IPS-18c (cell line): ENCODE data around the gene VEPH1.

Source experiments
- H3K4me3 ChIP-seq: 2 replicates; pipeline ENCODE4 v1.7.0; 2013; ENCODE audit warnings: low read depth, mild to moderate bottlenecking, low read length, moderate library complexity; ENCODE audit not compliant: insufficient read depth
- H3K9me3 ChIP-seq: one replicate; pipeline ENCODE4 v1.6.1; 2013; ENCODE audit warnings: mild to moderate bottlenecking, low read length, moderate library complexity; ENCODE audit not compliant: control insufficient read depth, insufficient read depth

The VEPH1 gene

DNA sequence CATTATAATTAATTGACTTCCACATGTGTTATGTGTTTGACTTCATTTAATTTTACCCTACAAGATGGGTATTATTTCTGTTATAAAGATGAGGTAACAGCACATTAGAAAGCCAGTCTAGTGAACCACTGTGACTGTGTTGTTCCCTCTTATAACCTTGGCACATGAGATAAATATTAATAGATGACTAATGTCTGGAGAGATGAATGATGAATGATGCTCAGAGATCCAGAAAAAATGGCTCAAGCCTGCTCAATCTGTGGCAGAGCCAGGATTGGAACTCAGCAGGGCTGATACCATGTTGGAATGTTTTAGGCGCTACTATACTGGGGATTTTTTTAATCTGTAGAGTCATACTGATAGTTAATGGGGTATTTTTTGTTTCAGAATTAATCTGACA lies 185.3 kb downstream of the VEPH1 start:
- no peak overlapping the region for H3K4me3 ChIP-seq
- no peaks in the 10 kb centered on the region for H3K9me3 ChIP-seq

DNA sequence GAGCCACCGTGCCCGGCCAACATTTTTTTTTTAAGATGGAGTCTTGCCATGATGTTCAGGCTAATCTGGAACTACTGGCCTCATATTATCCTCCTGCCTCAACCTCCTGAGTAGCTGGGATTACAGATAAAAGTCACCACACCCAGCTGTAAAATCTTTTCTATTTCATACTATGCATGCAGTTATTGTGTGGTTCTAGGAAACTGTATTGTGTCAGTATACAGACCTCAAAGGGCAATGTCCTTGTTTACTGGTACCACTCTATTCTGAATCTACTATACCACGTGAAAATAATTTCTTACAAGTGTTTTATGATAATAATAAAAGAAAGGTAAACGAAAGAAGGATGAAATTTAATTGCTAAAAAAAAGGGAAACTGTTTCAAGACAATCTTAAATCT lies 190.0 kb downstream of the VEPH1 start:
- no peak overlapping the region for H3K4me3 ChIP-seq
- H3K9me3 ChIP-seq: no peaks in the 10 kb centered on the region

DNA sequence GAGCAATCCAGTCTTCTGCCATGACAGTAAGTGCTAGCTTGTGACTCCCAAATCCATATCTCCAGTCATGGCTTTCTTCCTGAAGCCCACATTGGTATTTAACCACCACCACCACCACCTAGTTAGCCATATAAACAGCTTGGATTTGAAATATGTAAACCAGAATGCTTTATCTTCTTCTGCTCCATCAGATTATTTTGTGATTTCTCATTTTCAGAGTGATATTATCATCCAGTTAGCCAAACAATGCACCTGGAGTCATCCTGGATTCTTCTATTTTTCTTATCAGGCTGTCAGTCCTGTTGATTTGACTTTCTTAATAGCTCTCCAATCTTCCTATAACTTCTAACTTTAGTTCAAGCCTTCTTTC lies 190.9 kb downstream of the VEPH1 start:
- no peaks in the 10 kb centered on the region for H3K9me3 ChIP-seq
- no peak overlapping the region for H3K4me3 ChIP-seq

DNA sequence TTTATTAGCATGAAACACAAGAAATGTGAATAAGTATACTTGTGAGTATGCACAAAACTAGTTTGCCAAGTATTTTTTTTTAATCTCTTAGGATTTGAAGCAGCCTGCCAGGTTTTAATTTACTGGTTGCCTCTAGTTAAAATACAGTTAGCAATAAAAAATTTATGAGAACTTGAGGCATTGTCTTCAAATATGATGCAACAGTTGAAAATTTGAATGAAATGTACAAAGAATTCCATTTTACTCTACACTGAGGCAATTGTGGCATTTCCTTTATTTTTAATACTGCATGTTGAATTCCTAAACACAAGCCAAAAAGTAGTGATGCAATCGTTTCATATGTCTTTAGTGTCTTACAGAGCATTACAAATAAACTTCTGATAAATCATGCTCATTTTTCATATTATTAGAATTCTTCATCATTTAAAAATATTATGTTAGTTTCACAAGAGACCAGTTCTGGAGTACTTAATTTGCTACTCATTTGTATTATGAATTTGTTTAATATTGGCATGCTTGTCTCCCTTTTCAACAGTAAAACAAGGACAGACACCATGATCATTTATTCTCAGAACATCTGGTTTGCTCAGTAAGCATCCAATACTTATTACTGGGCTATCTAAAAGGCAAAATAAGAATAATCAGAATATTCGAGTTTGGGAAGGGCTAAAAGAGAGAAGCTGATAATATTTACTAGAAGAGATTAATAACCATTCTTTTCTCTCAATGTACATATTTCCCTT lies 191.4 kb downstream of the VEPH1 start:
- Histone ChIP-seq H3K9me3 (no peaks in the 10 kb centered on the region), H3K4me3 (no peak overlapping the region)

DNA sequence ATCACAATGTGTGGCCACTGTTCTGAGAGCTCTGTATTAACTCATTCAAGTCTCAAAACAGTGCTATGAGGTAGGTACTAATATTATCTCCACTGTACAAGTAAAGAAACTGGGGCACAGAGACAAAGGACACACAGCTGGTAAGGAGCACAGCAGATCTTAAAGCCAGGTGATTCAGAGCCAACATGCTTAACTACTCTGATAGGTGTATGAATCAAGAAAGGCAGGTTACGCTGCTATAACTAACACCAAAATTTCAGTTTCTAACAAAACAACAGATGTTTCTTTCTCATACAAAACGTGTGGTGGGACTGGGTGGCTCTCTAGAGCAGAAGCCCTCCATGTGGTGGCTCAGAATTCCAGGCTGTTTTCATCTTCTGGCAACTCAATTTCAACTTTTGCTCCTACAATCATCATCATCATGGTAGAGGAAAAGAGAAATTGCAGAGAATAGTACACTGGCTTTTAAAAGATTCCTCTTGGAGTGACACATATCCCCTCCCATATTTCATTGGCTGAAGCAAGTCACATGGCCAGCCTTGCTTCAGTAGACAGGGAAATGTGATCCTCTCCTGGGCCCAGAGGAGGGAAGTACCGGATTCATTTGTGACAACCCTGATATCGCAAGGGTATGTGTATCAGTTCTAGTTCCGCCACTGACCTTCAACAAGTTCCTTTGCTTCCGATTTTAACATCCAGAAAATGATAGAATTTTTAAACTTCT lies 192.7 kb downstream of the VEPH1 start:
- Histone ChIP-seq H3K4me3 (no peak overlapping the region), H3K9me3 (no peaks in the 10 kb centered on the region)

DNA sequence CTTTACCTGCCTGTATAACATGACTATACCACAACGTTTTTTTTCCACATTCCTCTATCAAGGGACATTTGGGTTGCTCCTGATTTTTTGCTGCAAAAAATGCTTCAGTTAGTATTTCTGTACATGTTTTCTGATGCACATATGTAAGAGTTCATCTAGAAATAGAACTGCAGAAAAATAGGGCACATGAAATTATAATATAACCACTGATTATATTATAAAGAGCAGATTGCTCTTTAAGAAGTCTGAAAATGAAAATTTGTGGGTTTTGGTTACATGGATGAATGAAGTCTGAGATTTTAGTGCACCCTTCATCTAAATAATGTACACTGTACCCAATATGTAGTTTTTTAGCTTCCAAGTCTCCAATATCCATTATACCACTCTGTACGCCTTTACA lies 196.7 kb downstream of the VEPH1 start:
- no peaks in the 10 kb centered on the region for H3K9me3 ChIP-seq
- H3K4me3 ChIP-seq: no peak overlapping the region

DNA sequence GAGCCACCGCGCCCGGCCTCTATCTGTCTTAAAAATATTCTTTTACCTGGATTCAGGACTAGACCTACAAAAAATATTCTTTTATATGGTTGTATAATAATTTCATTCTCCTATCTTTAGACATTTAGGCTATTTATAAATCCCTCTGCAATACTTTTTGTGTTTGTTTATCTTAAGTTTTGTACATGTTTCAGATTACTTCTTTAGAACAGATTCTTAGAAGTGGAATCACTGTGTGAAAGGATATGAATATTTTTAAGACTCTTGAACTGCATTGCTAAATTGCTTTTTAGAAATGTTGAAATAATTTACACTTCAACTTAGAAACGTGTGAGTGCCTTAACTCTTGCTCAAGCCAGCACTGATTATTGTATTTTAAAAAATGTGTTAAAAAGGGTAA lies 197.8 kb downstream of the VEPH1 start:
- H3K9me3 ChIP-seq: no peaks in the 10 kb centered on the region
- no peak overlapping the region for H3K4me3 ChIP-seq

DNA sequence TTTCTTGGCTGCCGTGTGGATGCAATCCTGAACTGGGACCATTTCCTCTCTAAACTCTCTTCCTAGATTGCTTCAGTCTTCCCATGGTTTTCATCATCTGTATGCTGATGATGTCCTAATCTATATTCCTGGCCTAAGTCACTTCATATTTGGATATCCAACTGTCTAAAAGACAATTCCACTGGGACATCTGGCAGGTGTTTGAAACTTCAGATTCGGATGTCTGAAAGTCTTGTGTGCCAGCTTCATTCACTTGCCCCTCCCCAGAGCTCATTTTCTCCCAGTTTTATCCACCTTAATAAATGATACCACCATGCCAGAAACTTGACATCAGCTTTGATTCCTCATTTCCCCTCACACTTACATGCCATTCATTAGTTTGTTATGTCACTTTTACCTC lies 201.5 kb downstream of the VEPH1 start:
- H3K9me3 ChIP-seq: no peaks in the 10 kb centered on the region
- H3K4me3 ChIP-seq: no peak overlapping the region

DNA sequence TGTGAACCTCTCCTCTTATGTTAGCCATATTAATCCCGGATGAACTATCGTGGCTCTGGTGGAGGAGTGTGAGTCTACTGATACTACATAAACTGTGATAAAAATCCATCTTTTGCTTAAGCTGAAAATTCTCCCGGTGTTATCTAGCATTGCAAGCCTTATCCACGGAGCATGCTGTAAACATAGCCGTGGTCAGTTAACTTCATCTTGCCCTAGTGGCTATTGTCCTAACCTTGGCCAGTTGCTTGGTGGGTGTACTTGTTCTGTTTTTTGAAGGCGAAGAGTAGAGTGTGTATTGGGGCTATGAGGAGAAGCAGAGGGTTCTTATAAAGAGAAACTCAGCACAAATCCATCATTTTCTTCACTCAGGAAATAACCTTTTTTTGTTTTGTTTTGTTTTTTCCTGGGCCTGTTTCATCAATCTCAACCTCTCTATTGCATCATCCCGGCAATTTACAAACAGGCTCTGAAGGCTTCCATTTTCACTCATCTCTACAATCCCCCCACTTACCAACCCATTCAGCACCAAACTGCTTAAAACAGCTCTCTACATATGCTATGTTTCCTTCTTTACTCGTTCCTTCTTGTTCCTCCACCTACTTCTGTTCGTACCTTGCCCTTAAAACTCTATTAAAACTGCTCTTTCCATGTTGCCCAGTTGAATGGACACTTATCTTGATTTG lies 202.1 kb downstream of the VEPH1 start:
- H3K9me3 ChIP-seq: no peaks in the 10 kb centered on the region
- no peak overlapping the region for H3K4me3 ChIP-seq

DNA sequence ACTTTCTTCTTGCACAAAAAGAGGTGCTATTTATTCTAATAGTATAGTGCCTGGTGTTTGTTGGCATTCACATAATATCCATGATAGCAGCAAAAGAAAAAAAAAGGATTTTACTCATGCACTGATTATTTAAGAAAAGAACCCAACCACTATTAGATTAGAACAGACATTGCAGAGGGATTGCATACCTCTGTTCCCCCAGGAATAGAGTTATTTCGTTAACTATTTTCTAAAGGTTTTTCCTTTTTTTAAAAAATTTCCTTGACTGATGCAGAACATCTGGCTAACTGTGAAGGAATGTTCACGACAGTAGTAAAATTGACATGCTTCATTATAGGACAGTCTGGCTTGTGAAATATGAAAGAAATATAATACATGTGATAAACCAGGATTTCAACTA lies 203.1 kb downstream of the VEPH1 start:
- Histone ChIP-seq H3K4me3 (no peak overlapping the region), H3K9me3 (no peaks in the 10 kb centered on the region)

DNA sequence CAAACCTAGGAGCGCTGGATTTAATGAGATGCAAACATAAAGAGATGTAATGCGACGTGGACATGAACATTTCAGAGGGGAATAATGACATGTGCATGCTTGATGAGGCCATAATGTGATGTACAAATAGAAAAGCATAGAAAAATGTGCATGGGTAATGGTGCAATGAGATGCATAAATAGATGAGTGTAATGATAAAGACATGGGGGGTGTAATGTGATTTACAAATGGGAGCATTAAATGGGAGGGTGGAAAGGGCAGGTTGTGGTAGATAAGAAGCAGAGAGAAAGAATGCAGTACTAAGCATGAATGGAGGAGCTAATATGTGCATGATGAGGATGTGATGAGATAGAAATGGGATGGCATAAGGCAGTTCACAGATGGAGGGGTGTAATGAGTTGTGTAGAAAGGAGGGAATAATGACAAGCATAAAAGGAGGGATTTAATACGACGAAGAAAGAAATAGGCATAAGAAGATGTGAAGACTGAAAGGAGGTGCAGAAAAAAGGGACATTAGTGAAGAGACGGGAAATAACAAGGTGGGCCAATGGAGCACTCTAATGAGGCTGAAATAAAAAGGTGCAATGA lies 205.8 kb downstream of the VEPH1 start:
- no peak overlapping the region for H3K4me3 ChIP-seq
- no peaks in the 10 kb centered on the region for H3K9me3 ChIP-seq

DNA sequence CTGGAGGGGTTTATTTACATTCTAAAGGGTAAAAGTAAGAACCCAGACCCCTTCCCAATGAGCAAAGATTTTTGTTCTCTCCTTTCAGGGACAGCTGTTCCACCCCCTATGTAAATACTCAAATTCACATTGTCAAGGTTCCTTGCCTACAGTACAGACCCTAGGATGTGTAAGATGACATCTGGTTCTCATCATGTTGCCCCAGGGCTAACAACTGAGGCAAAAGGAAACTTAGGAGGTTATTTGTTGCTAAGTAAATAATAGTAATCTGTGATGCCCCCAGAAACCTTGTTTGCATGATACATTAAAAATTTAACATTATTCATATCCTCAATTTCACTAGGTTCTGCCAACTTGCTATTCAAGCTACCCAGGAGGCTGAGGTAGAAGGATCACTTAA lies 208.3 kb downstream of the VEPH1 start:
- Histone ChIP-seq H3K4me3 (no peak overlapping the region), H3K9me3 (no peaks in the 10 kb centered on the region)

DNA sequence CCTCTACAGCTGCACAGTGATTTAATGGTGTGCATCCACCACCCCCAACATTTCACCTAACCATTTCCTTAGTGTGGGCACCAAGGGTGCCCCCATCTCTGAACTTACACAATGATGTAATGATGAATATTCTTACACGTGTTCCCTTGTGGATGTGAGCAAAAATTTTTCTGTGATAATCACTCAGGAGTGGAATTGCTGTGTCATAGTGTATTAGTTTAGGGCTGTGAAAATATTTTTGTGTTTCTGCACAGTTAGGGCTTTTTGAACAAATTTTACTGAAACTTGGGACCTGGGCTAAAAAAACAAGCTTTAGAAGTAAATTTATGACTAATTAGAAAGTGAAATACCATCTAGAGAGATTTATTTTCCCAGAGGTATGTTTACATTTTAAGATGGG lies 208.7 kb downstream of the VEPH1 start:
- H3K4me3 ChIP-seq: no peak overlapping the region
- no peaks in the 10 kb centered on the region for H3K9me3 ChIP-seq

DNA sequence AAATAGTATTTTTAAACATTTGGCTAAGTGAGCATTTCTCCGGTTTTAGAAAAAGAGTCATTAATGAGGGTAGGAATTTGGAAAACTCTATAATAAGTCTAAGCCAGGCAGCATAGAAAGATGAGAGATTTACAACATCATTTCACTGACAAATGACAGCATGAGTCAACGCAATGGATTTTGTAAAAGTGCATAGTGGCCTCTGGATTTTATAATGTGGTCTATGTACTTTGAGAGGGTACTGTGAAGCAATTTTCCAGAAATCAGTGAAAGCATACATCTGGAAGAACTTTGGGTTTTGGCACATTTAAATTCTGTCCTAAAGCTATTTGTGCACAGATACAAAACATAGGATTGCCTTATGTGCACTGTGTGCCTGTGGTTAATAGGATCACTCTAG lies 212.4 kb downstream of the VEPH1 start:
- H3K4me3 ChIP-seq: no peak overlapping the region
- no peaks in the 10 kb centered on the region for H3K9me3 ChIP-seq

DNA sequence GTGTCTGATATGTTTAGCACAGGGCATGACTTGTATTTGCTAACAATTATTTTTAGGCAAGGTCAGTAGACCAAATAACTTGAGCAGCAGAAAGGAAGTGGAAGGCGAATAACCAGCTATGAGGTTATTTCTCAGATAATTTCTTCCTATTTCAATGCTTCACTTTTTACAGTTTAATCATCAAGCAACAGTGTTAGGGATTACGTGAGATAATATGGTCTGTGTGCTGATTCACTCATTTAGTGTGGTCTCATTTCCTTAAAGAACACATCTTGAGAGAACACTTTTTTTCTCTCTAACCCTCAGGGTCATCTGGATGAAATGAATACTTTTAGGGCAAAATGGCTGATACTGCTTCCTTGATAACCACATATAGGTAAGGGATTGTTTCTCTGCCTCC lies 217.2 kb downstream of the VEPH1 start:
- H3K9me3 ChIP-seq: no peaks in the 10 kb centered on the region
- no peak overlapping the region for H3K4me3 ChIP-seq

DNA sequence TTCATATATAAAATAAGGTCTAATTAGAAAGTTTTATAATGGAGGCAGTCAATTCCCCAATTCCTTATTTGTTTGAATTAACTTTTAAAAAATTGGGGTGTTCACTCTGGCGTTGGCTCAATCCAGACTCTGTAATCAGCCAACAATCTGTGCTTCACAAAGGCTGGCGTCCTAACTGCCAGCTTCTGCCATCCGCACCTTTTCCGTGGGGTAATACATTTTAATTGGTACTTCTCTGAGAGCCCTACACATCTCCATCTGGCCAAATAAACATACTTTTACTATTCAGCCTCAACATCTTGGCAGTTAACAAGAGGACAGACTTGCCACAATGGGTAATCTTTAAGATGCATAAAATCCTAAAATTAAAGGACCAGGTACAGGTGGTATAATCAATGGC lies 218.1 kb downstream of the VEPH1 start:
- no peak overlapping the region for H3K4me3 ChIP-seq
- H3K9me3 ChIP-seq: no peaks in the 10 kb centered on the region

DNA sequence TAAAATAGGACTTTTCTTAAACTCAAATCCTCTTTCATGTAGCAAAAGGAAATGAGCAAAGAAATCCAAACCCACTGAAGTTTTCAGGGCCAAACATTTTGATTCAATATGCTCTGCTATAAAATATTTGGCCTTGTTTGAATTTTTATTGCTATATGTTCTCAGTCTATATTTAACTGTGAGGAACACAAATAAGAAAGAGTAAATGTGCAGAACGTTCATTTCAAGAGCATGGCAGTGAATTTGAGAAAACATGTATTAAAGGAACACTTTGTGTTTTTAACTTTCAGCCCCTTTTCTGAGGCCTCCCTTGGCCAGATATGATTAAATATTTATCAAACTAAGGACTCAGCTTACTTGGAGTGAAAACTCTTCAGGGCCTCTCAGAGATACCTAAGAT lies 218.5 kb downstream of the VEPH1 start:
- Histone ChIP-seq H3K9me3 (no peaks in the 10 kb centered on the region), H3K4me3 (no peak overlapping the region)
